ENCODE measurements around the gene EHD3.

The EHD3 gene

DNA sequence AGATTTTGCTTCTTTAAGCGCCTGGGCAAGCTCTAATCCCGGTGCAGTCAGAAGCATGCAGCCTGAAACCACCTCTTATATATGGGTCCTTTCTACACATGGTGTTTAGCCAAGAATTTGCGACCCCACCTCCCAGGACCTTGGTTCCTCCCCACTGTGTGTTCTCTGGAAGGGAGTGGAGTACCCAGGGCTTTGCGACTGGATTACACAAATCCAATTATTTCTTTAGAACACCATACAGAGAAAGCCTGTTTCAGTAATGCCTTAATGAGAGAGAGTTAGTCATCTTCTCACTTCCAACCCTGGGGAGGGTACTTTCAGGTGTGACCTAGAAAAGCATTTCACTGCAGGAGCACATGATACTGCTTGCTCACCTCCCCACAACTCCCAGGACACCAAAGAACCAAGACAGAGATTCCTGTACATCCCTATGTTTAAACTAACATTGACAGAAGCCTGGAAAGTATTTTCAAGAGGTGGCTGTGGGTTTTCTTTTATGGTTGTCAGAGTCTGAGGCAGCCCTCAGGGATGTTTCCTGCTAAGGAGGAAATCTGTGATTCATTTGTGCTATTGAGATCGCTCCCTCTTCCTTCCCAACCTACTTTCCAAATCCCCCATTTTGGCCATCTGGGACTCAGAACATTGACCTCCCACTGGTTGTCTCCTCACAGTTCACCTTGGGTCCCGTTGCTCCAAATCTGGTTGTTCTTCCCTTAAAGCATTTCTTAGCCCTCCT, 16.3 kb upstream of the EHD3 start, which contains the start of gene CAPN14:
CAPN14 (minus strand) TSS at position 51 of the 736 bp plus-strand sequence. CDS start 12,068 bp downstream, outside the sequence.
- DNase-seq (ENCODE audit: low spot score) = peak; percentile 14
- no peak within 1 kb of the TSS for H3K27ac ChIP-seq
- no peak within 1 kb of the TSS for H3K4me3 ChIP-seq
- TF ChIP-seq, protein P1, sequence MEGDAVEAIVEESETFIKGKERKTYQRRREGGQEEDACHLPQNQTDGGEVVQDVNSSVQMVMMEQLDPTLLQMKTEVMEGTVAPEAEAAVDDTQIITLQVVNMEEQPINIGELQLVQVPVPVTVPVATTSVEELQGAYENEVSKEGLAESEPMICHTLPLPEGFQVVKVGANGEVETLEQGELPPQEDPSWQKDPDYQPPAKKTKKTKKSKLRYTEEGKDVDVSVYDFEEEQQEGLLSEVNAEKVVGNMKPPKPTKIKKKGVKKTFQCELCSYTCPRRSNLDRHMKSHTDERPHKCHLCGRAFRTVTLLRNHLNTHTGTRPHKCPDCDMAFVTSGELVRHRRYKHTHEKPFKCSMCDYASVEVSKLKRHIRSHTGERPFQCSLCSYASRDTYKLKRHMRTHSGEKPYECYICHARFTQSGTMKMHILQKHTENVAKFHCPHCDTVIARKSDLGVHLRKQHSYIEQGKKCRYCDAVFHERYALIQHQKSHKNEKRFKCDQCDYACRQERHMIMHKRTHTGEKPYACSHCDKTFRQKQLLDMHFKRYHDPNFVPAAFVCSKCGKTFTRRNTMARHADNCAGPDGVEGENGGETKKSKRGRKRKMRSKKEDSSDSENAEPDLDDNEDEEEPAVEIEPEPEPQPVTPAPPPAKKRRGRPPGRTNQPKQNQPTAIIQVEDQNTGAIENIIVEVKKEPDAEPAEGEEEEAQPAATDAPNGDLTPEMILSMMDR (IDR thresholded peaks at IDR 0.05) = no peak

DNA sequence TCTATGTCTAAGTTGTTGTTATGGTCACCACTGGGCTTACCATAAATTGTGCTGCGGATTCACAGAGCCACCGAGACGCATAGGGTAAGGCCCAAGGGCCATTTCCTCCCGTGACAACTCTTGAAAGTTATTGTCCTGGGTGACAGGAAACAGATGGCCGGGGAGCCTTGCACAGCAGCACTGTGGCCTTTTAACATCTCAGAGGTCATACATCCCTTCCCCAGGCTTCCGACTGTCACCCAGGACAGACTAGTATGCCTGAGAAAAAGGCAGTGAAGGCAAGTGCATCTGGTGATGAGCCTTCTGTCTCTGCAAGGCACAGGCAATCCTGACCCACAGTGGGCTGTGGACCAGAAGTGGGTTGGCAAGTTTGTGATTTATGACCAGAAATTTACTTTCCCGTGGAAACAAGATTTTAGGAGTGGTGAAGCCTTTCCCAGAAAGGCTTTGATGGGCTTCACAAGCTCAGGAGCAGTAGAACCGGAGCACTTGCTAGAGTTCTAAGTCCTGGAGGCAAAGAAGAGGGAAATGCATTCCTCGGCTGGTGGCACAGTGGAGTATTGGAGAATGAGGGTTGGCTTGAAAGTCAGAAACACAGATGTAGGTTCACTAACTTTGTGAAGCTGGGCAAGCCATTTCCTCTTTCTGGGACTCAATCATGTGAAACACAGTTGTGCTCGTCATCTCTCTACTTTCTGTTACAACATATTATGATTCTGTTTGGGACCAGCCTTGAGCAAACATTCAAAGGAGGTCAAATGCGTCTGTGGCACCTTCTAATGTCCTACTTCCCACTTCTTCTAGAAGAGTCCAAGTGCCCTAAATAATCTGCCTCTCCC, 14.6 kb upstream of the EHD3 start:
- Histone ChIP-seq H3K4me3 (no peak overlapping the region), H3K27ac (no peak overlapping the region)
- TF ChIP-seq, protein P1 (IDR thresholded peaks at IDR 0.05) = no peak
- peak; percentile 38 for DNase-seq (ENCODE audit: low spot score)

DNA sequence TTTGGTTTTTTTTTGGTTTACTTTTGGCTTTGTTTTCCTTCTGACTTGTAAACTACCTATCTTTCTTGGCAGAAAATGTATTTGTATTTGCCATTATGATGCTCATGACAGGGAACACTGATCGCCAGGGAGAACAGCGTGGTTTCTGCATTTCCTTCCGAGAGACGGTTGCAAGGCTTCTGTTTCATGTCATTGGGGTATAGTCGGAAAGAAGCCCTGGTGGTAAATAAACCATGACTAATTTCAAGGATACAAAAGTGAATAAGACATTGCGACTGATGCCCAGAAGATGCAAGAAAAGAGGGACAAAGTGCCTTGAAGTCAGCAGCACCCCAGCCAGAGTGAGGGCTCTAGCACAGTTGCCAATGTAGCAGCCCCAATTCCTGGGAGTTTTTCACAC, 12.4 kb upstream of the EHD3 start:
- peak; percentile 11 for DNase-seq (ENCODE audit: low spot score)
- H3K27ac ChIP-seq = no peak overlapping the region
- TF ChIP-seq, protein P1 (IDR thresholded peaks at IDR 0.05) = no peak
- no peak overlapping the region for H3K4me3 ChIP-seq

DNA sequence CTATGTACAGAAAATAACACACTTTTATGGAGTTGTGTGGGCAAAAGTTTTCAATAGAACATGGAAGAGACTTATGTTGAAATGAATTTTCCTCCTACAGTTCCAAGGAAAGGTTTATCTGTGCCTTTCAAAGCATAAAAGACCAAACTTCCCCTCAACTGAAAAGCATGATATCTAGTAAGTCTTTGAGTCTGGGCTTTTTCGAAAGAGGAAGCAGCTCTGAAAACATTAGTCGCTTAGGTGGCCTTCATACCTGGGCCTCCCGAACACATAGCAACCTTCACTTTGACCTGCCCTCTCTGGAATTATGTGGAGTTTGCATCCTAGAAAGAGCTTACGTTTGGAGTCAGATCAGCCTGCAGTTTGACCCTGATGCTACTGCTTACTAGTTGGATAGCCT, 11.9 kb upstream of the EHD3 start:
- TF ChIP-seq, protein P1 (IDR thresholded peaks at IDR 0.05) = no peak
- DNase-seq (ENCODE audit: low spot score) = peak; percentile 2
- no peak overlapping the region for H3K27ac ChIP-seq

DNA sequence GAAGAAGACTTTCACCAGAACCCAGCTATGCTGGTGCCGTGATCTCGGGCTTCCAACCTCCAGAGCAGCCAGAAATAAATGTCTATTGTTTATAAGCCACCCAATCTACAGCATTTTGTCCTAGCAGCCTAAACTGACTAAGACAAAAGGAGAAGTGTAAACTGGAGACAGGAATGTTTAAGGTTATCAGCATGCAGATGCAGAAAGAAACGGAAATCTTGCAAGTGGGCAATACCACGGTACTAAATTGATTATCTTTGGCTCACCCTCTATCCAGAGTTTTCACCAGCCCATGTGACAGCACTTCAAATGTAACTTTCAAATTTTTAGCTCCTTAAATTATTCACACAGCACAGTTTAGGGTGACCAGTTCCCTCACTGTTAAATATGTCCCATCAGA, 10.9 kb upstream of the EHD3 start:
- H3K4me3 ChIP-seq = no peak overlapping the region
- TF ChIP-seq, protein P1 (IDR thresholded peaks at IDR 0.05) = no peak
- no peak for DNase-seq (ENCODE audit: low spot score)
- no peak overlapping the region for H3K27ac ChIP-seq

More for the DNA sequence above, 11.9 kb upstream of the EHD3 start:
- H3K4me3 ChIP-seq = no peak overlapping the region

DNA sequence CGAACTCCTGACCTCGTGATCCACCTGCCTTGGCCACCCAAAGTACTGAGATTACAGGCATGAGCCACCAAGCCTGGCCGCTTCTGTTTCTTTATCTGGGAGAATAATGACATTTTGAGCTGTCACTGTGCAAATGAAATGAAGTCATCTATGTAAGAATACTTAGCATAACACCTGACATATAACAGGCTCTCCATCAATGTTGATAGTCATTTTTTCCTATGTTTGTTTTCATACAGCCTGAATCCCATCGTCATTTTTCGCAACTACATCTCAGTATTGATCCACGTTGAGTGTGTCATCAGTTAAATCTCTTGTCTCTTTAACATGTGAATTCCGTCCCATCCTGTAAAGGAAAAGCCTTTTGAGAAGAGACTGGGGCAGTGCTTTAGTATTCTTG, 10.2 kb upstream of the EHD3 start:
- no peak overlapping the region for H3K4me3 ChIP-seq
- no peak for DNase-seq (ENCODE audit: low spot score)
- H3K27ac ChIP-seq = no peak overlapping the region
- TF ChIP-seq, protein P1 (IDR thresholded peaks at IDR 0.05) = no peak

All from coronary artery (tissue), 2 donors.